GM23338 (cell line): Measurements from ENCODE around the gene FLNC. TPM values are rescaled to one million over a fixed set of nuclear protein-coding genes. Genes with fewer than 3 reads are reported as not detected.
A peak's percentile ranks its signal among the peaks of the same experiment; 100 is the strongest.

Source experiments
- ATAC-seq: fragments of 200-7000 bp; cut with Tn5 transposase; 3 replicates; pipeline ENCODE4 v1.9.1; 2020
- DNase-seq: peaks from one replicate; pipeline ENCODE4 v3.0.0-alpha.2; 2015; ENCODE audit warnings: low spot score
- H2AFZ ChIP-seq: fragments of 200-600 bp; sonication (generic); 2 replicates; pipeline ENCODE4 v1.8.0; 2016; ENCODE audit warnings: antibody characterized with exemption, mild to moderate bottlenecking, moderate library complexity
- H3F3A ChIP-seq: fragments of 200-600 bp; sonication (generic); replicated peaks from 2 replicates; pipeline ENCODE4 v1.8.0; 2017; ENCODE audit warnings: antibody characterized with exemption, mixed run types, low read depth
- H3K27ac ChIP-seq: fragments of 200-600 bp; sonication (generic); 2 replicates; pipeline ENCODE4 v1.6.1; 2016; ENCODE audit warnings: low read depth
- H3K27me3 ChIP-seq: fragments of 200-600 bp; sonication (generic); 2 replicates; pipeline ENCODE4 v1.8.0; 2016; ENCODE audit warnings: mild to moderate bottlenecking, mixed run types, moderate library complexity; ENCODE audit not compliant: insufficient read depth
- H3K36me3 ChIP-seq: fragments of 200-600 bp; sonication (generic); 2 replicates; pipeline ENCODE4 v1.8.0; 2016; ENCODE audit warnings: mild to moderate bottlenecking; ENCODE audit not compliant: insufficient read depth
- H3K4me1 ChIP-seq: fragments of 200-600 bp; sonication (generic); 2 replicates; pipeline ENCODE4 v1.8.0; 2016; ENCODE audit warnings: mild to moderate bottlenecking, moderate library complexity; ENCODE audit not compliant: insufficient read depth
- H3K4me2 ChIP-seq: fragments of 200-600 bp; sonication (generic); 2 replicates; pipeline ENCODE4 v1.7.1; 2017; ENCODE audit warnings: mixed run types
- H3K4me3 ChIP-seq: fragments of 200-600 bp; sonication (generic); 2 replicates; pipeline ENCODE4 v1.6.1; 2016; ENCODE audit warnings: mixed run types
- H3K79me2 ChIP-seq: fragments of 200-600 bp; sonication (generic); replicated peaks from 2 replicates; pipeline ENCODE4 v1.8.0; 2017; ENCODE audit warnings: mild to moderate bottlenecking; ENCODE audit not compliant: insufficient read depth
- H3K9me2 ChIP-seq: fragments of 200-600 bp; sonication (generic); 2 replicates; pipeline ENCODE4 v1.8.0; 2017; ENCODE audit not compliant: insufficient read depth
- H4K20me1 ChIP-seq: fragments of 200-600 bp; sonication (generic); replicated peaks from 2 replicates; pipeline ENCODE4 v1.8.0; 2017; ENCODE audit warnings: mild to moderate bottlenecking; ENCODE audit not compliant: insufficient read depth
- H3K27ac Mint-ChIP-seq: 2 replicates; pipeline ENCODE4 v1.8.0; 2020; ENCODE audit warnings: inconsistent platforms, mild to moderate bottlenecking, moderate library complexity, mixed read lengths
- H3K27me3 Mint-ChIP-seq: 3 replicates; pipeline ENCODE4 v1.8.0; 2022; ENCODE audit warnings: low read depth, mild to moderate bottlenecking, moderate library complexity, mixed read lengths, inconsistent platforms; ENCODE audit not compliant: insufficient read depth, poor library complexity
- H3K36me3 Mint-ChIP-seq: 3 replicates; pipeline ENCODE4 v1.8.0; 2021; ENCODE audit warnings: low read depth, mild to moderate bottlenecking, inconsistent platforms, moderate library complexity, mixed read lengths
- H3K4me1 Mint-ChIP-seq: 3 replicates; pipeline ENCODE4 v1.8.0; 2020; ENCODE audit warnings: mild to moderate bottlenecking, inconsistent platforms, mixed read lengths
- H3K4me3 Mint-ChIP-seq: 3 replicates; pipeline ENCODE4 v1.8.0; 2021; ENCODE audit warnings: moderate library complexity, mild to moderate bottlenecking, inconsistent platforms, mixed read lengths
- H3K9me3 Mint-ChIP-seq: 3 replicates; pipeline ENCODE4 v1.8.0; 2020; ENCODE audit warnings: moderate library complexity, mild to moderate bottlenecking, inconsistent platforms, mixed read lengths
- CREB1 ChIP-seq: fragments of 250-450 bp; sonication (Bioruptor Pico); IDR thresholded peaks from 2 replicates; pipeline ENCODE4 v1.5.0; 2020; ENCODE audit warnings: low read depth, mild to moderate bottlenecking, moderate library complexity
- EZH2 ChIP-seq: fragments of 200-600 bp; sonication (generic); IDR thresholded peaks from one replicate; pipeline ENCODE4 v1.8.0; 2017; ENCODE audit warnings: antibody characterized with exemption, mild to moderate bottlenecking, low read depth; ENCODE audit not compliant: unreplicated experiment
- EZH2phosphoT487 ChIP-seq: fragments of 200-600 bp; sonication (generic); IDR thresholded peaks from one replicate; pipeline ENCODE4 v1.8.1; 2018; ENCODE audit warnings: antibody characterized with exemption; ENCODE audit not compliant: unreplicated experiment
- JUNB ChIP-seq: IDR thresholded peaks from one replicate; pipeline ENCODE4 v1.6.1; 2016; ENCODE audit warnings: antibody characterized with exemption; ENCODE audit not compliant: unreplicated experiment
- NANOG ChIP-seq: IDR thresholded peaks from 2 replicates; pipeline ENCODE4 v1.6.1; 2016; ENCODE audit warnings: antibody characterized with exemption, borderline replicate concordance
- POLR2AphosphoS5 ChIP-seq: IDR thresholded peaks from 2 replicates; pipeline ENCODE4 v1.6.1; 2016; ENCODE audit warnings: antibody characterized with exemption, low read depth
- STAT1 ChIP-seq: IDR thresholded peaks from one replicate; pipeline ENCODE4 v1.6.1; 2016; ENCODE audit warnings: antibody characterized with exemption; ENCODE audit not compliant: unreplicated experiment
- ZNF114 ChIP-seq: fragments of 250-450 bp; sonication (Bioruptor Pico); IDR thresholded peaks from 2 replicates; pipeline ENCODE4 v1.5.0; 2020; ENCODE audit warnings: mild to moderate bottlenecking, moderate library complexity
- ZNF331 ChIP-seq: fragments of 250-450 bp; sonication (Bioruptor Pico); IDR thresholded peaks from 2 replicates; pipeline ENCODE4 v1.5.0; 2020; ENCODE audit warnings: low read depth, mild to moderate bottlenecking, moderate library complexity
- polyA plus RNA-seq: library from polyadenylated mRNA; unstranded; fragments of >200 nt; fragmentation: Nextera tagmentation; extraction: Ambion mirVana; gene quantifications from 2 replicates; pipeline ENCODE4 v1.2.1, GENCODE V29; 2016
- total RNA-seq: library from RNA; depleted of rRNA; stranded (reverse); fragments of >200 nt; shearing (Covaris generic); gene quantifications from 2 replicates; pipeline ENCODE4 v1.2.3, GENCODE V29; 2014
- TF ChIP-seq, protein P1 (sequence below), 2 experiments: fragments of 200-600 bp in 1 of 2; sonication (generic) in 1 of 2; conservative IDR thresholded peaks; 2 replicates each; pipeline versions ENCODE4 v1.5.1 to v1.6.1; 2016 to 2017; ENCODE audit warnings: antibody characterized with exemption in 2 of 2, low read depth in 2 of 2, mild to moderate bottlenecking in 2 of 2, moderate library complexity in 1 of 2
- TF ChIP-seq, protein P2 (sequence below): IDR thresholded peaks from 2 replicates; pipeline ENCODE4 v1.6.1; 2016; ENCODE audit warnings: antibody characterized with exemption
- TF ChIP-seq, protein P3 (sequence below): IDR thresholded peaks from one replicate; pipeline ENCODE4 v1.6.1; 2018; ENCODE audit warnings: antibody characterized with exemption; ENCODE audit not compliant: unreplicated experiment
- TF ChIP-seq, protein P4 (sequence below): fragments of 250-450 bp; sonication (Bioruptor Pico); IDR thresholded peaks from 2 replicates; pipeline ENCODE4 v1.5.0; 2020; ENCODE audit warnings: mild to moderate bottlenecking, moderate library complexity

FLNC gene
- total and polyA plus RNA-seq, 2 experiments from 2014 or later, result 0.65 to 11.8 TPM

DNA sequence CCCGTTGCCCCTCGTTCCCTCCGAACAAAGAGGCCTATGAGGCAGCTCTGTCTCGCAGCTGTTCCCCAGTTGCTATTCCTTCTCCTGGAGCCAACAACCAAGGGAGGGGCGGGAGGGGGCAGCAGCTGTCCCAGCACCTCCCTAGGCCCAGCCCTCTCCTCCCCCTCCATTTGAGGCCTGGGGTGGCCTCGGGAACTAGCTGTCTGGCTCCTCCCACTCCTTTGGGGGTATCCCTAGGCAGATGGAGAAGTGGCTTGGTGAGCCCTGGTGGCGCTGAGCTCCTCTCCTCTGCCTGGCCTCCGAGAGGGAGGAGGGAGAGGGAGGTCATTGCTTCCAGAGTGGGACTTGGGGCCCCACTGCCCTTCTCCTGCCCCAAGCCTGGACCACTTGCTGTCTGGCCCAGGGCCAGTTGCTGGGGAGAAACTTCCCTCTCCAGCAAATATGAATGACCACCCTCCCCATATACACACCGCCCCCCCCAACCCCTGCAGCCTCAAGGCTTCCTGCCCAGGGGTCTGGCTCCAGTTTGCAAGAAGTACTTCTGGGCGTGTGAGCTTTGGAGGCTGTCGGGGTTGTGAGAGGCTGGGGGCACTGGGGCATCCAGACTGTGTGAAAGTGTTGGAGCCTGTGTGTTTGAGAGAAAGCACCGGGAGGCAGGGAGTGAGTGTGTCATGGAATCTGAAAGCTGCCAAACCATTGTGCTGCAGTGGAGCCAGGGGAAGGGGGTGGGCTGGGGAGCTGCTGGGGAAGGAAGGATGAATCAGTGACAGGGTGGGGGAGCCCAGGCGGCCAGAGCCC is 3.1 kb downstream of the FLNC start:
- Histone ChIP-seq H3K79me2 (no peaks in the 10 kb centered on the region), H3K36me3 (no peaks in the 10 kb centered on the region), H4K20me1 (no peaks in the 10 kb centered on the region), H3K27me3 (peaks cover 38% of the 10 kb centered on the region), H3F3A (peaks cover 3% of the 10 kb centered on the region), H2AFZ (peak overlapping the region; percentile 98), H3K9me2 (no peaks in the 10 kb centered on the region), H3K4me3 (peak overlapping the region; percentile 76), H3K27ac (no peak overlapping the region), H3K4me2 (peak overlapping the region; percentile 96), H3K4me1 (peaks cover 28% of the 10 kb centered on the region)
- ATAC-seq, result peak; percentile 16
- peak overlapping the region; percentile 70 for H3K4me3 Mint-ChIP-seq
- H3K9me3 Mint-ChIP-seq, result no peaks in the 10 kb centered on the region
- peaks cover 25% of the 10 kb centered on the region for H3K4me1 Mint-ChIP-seq
- no peaks in the 10 kb centered on the region for H3K36me3 Mint-ChIP-seq
- TF ChIP-seq, protein P1, sequence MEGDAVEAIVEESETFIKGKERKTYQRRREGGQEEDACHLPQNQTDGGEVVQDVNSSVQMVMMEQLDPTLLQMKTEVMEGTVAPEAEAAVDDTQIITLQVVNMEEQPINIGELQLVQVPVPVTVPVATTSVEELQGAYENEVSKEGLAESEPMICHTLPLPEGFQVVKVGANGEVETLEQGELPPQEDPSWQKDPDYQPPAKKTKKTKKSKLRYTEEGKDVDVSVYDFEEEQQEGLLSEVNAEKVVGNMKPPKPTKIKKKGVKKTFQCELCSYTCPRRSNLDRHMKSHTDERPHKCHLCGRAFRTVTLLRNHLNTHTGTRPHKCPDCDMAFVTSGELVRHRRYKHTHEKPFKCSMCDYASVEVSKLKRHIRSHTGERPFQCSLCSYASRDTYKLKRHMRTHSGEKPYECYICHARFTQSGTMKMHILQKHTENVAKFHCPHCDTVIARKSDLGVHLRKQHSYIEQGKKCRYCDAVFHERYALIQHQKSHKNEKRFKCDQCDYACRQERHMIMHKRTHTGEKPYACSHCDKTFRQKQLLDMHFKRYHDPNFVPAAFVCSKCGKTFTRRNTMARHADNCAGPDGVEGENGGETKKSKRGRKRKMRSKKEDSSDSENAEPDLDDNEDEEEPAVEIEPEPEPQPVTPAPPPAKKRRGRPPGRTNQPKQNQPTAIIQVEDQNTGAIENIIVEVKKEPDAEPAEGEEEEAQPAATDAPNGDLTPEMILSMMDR (conservative IDR thresholded peaks at IDR 0.05; ENCODE audit: low read depth in 2 of 2), result no peak
- TF ChIP-seq, protein P2, sequence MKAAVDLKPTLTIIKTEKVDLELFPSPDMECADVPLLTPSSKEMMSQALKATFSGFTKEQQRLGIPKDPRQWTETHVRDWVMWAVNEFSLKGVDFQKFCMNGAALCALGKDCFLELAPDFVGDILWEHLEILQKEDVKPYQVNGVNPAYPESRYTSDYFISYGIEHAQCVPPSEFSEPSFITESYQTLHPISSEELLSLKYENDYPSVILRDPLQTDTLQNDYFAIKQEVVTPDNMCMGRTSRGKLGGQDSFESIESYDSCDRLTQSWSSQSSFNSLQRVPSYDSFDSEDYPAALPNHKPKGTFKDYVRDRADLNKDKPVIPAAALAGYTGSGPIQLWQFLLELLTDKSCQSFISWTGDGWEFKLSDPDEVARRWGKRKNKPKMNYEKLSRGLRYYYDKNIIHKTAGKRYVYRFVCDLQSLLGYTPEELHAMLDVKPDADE, result no peak
- TF ChIP-seq, protein P3, sequence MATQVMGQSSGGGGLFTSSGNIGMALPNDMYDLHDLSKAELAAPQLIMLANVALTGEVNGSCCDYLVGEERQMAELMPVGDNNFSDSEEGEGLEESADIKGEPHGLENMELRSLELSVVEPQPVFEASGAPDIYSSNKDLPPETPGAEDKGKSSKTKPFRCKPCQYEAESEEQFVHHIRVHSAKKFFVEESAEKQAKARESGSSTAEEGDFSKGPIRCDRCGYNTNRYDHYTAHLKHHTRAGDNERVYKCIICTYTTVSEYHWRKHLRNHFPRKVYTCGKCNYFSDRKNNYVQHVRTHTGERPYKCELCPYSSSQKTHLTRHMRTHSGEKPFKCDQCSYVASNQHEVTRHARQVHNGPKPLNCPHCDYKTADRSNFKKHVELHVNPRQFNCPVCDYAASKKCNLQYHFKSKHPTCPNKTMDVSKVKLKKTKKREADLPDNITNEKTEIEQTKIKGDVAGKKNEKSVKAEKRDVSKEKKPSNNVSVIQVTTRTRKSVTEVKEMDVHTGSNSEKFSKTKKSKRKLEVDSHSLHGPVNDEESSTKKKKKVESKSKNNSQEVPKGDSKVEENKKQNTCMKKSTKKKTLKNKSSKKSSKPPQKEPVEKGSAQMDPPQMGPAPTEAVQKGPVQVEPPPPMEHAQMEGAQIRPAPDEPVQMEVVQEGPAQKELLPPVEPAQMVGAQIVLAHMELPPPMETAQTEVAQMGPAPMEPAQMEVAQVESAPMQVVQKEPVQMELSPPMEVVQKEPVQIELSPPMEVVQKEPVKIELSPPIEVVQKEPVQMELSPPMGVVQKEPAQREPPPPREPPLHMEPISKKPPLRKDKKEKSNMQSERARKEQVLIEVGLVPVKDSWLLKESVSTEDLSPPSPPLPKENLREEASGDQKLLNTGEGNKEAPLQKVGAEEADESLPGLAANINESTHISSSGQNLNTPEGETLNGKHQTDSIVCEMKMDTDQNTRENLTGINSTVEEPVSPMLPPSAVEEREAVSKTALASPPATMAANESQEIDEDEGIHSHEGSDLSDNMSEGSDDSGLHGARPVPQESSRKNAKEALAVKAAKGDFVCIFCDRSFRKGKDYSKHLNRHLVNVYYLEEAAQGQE, result no peak
- TF ChIP-seq NANOG, result no peak
- TF ChIP-seq STAT1, result no peak
- no peak for TF ChIP-seq EZH2
- TF ChIP-seq EZH2phosphoT487, result no peak
- no peak for TF ChIP-seq POLR2AphosphoS5
- TF ChIP-seq, protein P4, sequence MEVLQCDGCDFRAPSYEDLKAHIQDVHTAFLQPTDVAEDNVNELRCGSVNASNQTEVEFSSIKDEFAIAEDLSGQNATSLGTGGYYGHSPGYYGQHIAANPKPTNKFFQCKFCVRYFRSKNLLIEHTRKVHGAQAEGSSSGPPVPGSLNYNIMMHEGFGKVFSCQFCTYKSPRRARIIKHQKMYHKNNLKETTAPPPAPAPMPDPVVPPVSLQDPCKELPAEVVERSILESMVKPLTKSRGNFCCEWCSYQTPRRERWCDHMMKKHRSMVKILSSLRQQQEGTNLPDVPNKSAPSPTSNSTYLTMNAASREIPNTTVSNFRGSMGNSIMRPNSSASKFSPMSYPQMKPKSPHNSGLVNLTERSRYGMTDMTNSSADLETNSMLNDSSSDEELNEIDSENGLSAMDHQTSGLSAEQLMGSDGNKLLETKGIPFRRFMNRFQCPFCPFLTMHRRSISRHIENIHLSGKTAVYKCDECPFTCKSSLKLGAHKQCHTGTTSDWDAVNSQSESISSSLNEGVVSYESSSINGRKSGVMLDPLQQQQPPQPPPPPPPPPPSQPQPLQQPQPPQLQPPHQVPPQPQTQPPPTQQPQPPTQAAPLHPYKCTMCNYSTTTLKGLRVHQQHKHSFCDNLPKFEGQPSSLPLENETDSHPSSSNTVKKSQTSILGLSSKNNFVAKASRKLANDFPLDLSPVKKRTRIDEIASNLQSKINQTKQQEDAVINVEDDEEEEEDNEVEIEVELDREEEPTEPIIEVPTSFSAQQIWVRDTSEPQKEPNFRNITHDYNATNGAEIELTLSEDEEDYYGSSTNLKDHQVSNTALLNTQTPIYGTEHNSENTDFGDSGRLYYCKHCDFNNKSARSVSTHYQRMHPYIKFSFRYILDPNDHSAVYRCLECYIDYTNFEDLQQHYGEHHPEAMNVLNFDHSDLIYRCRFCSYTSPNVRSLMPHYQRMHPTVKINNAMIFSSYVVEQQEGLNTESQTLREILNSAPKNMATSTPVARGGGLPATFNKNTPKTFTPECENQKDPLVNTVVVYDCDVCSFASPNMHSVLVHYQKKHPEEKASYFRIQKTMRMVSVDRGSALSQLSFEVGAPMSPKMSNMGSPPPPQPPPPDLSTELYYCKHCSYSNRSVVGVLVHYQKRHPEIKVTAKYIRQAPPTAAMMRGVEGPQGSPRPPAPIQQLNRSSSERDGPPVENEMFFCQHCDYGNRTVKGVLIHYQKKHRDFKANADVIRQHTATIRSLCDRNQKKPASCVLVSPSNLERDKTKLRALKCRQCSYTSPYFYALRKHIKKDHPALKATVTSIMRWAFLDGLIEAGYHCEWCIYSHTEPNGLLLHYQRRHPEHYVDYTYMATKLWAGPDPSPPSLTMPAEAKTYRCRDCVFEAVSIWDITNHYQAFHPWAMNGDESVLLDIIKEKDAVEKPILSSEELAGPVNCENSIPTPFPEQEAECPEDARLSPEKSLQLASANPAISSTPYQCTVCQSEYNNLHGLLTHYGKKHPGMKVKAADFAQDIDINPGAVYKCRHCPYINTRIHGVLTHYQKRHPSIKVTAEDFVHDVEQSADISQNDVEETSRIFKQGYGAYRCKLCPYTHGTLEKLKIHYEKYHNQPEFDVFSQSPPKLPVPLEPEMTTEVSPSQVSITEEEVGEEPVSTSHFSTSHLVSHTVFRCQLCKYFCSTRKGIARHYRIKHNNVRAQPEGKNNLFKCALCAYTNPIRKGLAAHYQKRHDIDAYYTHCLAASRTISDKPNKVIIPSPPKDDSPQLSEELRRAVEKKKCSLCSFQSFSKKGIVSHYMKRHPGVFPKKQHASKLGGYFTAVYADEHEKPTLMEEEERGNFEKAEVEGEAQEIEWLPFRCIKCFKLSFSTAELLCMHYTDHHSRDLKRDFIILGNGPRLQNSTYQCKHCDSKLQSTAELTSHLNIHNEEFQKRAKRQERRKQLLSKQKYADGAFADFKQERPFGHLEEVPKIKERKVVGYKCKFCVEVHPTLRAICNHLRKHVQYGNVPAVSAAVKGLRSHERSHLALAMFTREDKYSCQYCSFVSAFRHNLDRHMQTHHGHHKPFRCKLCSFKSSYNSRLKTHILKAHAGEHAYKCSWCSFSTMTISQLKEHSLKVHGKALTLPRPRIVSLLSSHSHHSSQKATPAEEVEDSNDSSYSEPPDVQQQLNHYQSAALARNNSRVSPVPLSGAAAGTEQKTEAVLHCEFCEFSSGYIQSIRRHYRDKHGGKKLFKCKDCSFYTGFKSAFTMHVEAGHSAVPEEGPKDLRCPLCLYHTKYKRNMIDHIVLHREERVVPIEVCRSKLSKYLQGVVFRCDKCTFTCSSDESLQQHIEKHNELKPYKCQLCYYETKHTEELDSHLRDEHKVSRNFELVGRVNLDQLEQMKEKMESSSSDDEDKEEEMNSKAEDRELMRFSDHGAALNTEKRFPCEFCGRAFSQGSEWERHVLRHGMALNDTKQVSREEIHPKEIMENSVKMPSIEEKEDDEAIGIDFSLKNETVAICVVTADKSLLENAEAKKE (CRISPR knock-in tag), result no peak
- no peak for TF ChIP-seq ZNF114 (CRISPR knock-in tag)
- TF ChIP-seq CREB1 (CRISPR knock-in tag), result no peak
- no peak for TF ChIP-seq ZNF331 (CRISPR knock-in tag)
- no peak for TF ChIP-seq JUNB
- H3K27ac Mint-ChIP-seq, result no peak overlapping the region; the same call in 1 of the 2 replicates
- DNase-seq, result peak; percentile 55
- peaks cover 48% of the 10 kb centered on the region for H3K27me3 Mint-ChIP-seq
